ENCODE data around the gene MARF1. TPM values are rescaled to one million over a fixed set of nuclear protein-coding genes. Genes with fewer than 3 reads are reported as not detected.
"Not testable (repeated sequence)": the region's sequence is repeated elsewhere in the genome, so short reads cannot be mapped to it uniquely, and the experiment has no call there.

Gene MARF1
- total RNA-seq, 1 donor from 2014 or later: 51.4 TPM

DNA sequence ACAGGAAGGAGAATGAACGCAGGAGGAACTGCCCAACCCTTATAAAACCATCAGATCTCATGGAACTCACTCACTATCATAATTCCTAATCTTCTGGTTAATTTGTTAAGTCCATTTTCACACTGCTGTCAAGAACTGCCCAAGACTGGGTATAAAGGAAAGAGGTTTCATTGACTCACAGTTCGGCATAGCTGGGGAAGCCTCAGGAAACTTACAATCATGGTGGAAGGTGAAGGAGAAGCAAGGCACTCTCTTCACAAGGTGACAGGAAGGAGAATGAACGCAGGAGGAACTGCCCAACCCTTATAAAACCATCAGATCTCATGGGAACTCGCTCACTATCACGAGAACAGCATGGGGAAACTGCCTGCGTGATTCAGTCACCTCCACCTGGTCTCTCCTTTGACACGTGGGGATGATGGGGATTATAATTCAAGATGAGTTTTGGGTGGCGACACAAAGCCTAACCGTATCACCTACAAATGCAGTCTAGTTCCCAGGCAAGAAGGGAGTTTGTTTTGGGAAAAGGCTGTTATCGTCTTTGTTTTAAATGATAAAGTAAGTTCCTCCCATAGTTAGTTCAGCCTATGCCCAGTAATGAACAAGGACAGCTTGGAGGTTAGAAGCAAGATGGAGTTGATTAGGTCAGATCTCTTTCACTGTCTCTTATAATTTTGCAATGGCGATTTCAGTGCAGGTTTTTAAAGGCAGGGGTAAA, 68.9 kb downstream of the MARF1 start:
- DNase-seq (ENCODE audit: low spot score): not testable (repeated sequence)

DNA sequence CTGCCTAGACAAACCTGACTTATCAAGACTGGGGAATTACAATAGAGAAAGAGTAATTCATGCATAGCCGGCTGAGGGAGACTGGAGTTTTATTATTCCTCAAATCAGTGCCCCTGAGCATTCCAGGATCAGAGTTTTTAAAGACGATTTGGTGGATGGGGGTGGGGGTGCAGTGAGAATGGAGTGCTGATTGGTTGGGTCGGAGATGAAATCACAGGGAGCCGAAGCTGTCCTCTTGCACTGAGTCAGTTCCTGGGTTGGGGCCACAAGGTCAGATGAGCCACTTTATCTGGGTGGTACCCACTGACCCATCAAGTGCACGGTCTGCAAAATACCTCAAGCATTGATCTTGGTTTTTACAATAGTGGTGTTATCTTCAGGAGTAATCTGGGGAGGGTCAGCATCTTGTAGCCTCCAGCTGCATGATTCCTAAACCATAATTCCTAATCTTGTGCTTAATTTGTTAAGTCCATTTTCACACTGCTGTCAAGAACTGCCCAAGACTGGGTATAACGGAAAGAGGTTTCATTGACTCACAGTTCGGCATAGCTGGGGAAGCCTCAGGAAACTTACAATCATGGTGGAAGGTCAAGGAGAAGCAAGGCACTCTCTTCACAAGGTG, 69.6 kb downstream of the MARF1 start:
- DNase-seq (ENCODE audit: low spot score): no peak

DNA sequence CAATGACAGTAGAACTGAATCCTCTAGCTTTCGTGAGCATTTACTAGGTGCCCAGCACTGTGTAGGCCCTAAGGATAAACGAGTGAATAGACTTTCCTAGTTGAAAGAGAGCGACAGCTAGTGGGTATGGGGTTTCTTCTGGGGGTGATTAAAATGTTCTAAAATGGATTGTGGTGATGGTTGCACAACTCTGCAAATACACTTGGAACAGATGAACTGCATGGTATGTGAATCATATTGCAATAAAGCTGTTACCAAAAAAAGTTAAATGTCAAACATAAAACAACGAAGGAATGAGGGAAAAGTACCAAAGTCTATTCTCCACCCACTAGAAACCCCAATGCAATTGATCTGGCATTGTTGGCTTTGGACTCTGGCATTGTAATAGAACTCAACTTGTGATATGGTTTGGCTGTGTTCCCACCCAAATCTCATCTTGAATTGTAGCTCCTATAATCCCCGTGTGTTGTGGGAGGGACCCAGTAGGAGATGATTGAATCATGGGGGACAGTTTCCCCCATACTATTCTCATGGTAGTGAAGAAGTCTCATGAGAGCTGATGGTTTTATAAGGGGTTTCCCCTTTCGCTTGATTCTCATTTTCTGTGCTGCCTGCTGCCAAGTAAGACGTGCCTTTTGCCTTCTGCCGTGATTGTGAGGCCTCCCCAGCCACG, 70.5 kb downstream of the MARF1 start:
- DNase-seq (ENCODE audit: low spot score): no peak

- no peak for DNase-seq (ENCODE audit: low spot score)
Observed at GRCh38 chr16:15571557-15571956, 71.4 kb downstream of the MARF1 start.

DNA sequence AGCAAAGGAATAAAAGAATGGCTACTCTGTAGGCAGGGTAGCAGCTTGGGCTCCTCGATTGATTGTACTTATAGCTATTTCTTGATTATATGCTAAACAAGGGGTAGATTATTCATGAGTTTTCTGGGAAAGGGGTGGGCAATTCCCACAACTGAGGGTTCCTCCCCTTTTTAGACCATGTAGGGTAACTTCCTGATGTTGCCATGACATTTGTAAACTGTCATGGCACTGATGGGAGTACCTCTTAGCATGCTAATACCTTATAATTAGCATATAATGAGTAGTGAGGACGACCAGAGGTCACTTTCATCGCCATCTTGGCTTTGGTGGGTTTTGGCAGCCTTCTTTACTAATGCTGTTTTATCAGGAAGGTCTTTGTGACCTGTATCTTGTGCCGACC, 72.3 kb downstream of the MARF1 start:
- DNase-seq (ENCODE audit: low spot score): not testable (repeated sequence)

- DNase-seq (ENCODE audit: low spot score): no peak
Observed at GRCh38 chr16:15567823-15568222, 75.1 kb downstream of the MARF1 start.

GRCh38 chr16:15566095-15566494, 76.9 kb downstream of the MARF1 start:
- DNase-seq (ENCODE audit: low spot score): no peak

DNA sequence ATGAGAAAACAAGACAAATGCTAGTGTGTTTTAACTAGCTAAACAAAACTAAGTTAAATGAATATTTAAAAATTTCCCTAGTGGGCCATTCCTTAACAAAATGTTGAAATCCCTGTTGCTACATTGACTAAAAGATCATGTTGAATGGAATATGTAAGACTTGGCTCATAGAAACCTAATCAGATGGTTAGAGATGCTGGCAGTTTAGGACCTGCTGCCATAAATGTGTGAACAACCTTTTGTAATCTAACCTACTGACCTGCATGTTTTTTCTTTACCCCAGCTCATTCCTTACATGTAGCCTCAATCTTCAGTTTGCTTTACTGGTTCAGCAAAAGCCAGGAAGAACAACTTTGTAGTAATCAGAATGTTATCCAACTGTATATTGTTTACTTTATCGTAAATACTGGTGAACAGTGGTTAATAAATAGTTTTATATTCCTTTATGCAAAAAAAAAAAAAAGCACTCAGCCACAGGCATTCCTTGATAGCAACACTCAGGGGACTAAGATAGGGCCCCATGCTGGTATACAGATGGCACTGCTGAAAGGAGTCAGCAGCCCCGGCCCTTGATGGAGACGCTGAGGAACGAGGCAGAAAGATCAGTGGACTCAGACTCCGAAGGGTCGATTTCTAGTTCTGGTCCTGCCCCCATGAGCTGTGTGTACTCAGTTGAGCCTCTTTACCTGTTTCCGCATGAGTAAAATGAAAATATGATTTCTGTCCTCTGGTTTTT, 78.2 kb downstream of the MARF1 start:
- DNase-seq (ENCODE audit: low spot score): no peak

DNA sequence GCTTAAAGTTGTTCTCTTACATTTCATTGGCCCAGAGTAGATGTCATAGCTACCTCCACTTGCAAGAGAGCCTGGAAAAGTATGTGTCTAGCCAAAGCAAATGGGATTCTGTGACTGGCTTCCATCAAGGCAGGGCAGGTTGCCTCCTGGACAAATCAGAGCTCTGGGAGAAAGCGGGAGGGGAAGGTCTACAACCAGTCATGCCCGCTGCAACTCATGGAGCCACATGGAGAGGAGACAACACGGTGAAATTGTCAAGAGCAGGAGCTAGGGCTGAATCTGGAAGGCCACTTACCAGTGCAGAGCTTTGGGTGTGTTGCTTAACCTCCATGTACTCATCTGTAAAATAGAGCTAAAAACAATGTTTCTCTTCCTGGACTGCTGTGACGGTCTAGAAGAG, 83.8 kb downstream of the MARF1 start:
- no peak for DNase-seq (ENCODE audit: low spot score)

GRCh38 chr16:15557258-15557657, 85.7 kb downstream of the MARF1 start:
- DNase-seq (ENCODE audit: low spot score): no peak

DNA sequence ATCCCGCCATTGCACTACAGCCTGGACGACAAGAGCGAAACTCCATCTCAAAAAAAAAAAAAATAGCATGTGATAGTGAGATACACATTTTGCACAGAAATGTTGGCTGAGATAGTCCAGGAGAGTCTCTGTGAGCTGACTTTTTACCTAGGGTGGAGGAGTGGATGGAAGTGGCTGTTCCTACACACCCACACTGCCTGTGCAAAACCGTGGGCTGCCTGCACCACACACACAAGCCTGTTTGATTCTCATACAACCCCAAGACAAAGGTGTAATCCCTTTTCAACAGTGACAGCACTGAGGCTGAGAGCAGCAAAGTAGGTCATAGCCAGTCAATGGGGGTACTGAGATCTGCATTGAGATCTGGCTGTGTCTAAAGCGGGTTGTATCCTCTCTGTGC, 86.8 kb downstream of the MARF1 start:
- DNase-seq (ENCODE audit: low spot score): no peak

- DNase-seq (ENCODE audit: low spot score): no peak
Observed at GRCh38 chr16:15553313-15554088, 89.5 kb downstream of the MARF1 start.

DNA sequence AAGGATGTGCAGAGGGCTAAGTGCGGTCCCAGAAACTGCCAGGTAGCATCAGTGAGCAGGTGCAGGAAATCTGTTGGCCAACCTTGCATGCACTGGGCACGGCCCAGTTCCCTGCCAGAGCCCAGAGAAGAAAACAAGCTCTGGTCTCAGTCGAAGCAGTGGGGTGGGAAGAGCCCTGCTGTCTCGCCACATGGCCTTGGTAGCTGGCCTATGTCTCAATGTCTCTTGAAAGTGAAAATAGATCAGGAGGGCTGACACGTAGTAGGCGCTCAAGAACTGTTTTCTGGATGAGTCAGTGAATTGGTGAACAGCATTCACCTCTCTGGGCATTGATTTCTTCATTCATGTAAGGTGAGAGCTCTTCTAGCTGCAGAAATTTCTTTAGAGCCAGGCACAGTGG, 90.4 kb downstream of the MARF1 start:
- DNase-seq (ENCODE audit: low spot score): no peak

GRCh38 chr16:15548482-15548891, 94.5 kb downstream of the MARF1 start:
- no peak for DNase-seq (ENCODE audit: low spot score)

DNA sequence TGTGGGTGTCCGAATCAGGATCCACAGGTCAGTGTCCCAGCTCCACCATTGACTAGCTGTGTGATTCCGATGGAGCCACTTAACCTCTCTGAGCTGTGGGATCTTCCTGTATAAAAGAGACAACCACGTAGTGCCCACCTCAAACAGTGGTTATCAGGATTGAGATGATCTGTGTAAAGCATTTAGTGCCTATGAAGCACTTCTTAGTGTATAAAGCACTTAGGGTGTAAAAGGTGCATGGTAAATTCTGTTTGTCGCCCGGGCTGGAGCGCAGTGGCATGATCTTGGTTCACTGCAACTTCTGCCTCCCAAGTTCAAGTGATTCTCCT, 95.2 kb downstream of the MARF1 start:
- DNase-seq (ENCODE audit: low spot score): no peak

GRCh38 chr16:15547072-15547767, 95.7 kb downstream of the MARF1 start:
- DNase-seq (ENCODE audit: low spot score): not testable (repeated sequence)

DNA sequence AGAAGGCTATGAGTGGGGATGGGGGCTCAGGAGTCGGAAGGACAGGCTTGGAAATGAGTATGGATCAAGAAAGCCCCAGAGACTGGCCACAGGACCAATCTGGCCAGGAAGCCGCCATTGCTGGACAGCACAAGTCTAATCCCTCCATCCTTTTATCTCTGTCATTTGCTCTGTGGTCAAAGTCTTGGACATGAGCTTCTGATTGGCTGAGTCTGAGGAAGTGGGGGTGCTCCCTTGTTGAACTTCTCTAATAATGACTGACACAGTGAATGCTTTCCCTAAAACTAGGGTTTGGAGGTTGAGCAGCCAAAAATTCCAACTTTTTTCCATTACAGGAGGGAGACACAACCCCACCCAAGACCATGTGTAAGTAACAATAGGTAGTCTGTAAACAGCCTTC, 97.4 kb downstream of the MARF1 start:
- DNase-seq (ENCODE audit: low spot score): no peak

- DNase-seq (ENCODE audit: low spot score): no peak
Observed at GRCh38 chr16:15544405-15544804, 98.5 kb downstream of the MARF1 start.

Data from mesenteric fat pad (tissue), 1 donor.